Measurements from ENCODE around the gene ABITRAM. TPM values are rescaled to one million over a fixed set of nuclear protein-coding genes. Genes with fewer than 3 reads are reported as not detected.

Gene ABITRAM
- total RNA-seq, 1 experiment from 2014 or later, result 10.9 TPM

- Histone ChIP-seq H4K91ac (ENCODE audit: insufficient read length, low read depth, low read length) (no peak overlapping the region), H4K20me1 (ENCODE audit: control insufficient read depth, insufficient read depth, insufficient read length) (no peaks in the 10 kb centered on the region), H2AFZ (ENCODE audit: low read length) (no peak overlapping the region), H2BK5ac (ENCODE audit: insufficient read length, low read length) (no peak overlapping the region), H3K79me2 (ENCODE audit: insufficient read depth, low read length) (no peaks in the 10 kb centered on the region), H3K4ac (ENCODE audit: low read depth, low read length) (no peak overlapping the region), H3K4me1 (ENCODE audit: insufficient read depth, low read length) (no peaks in the 10 kb centered on the region), H4K8ac (replicated peaks; ENCODE audit: insufficient read length, low read depth, low read length) (no peak overlapping the region), H2BK15ac (ENCODE audit: low read depth, low read length) (no peak overlapping the region), H2AK5ac (ENCODE audit: insufficient read length, low read length) (no peak overlapping the region), H3K9ac (ENCODE audit: extremely low read depth, insufficient read length, low read length) (no peak overlapping the region), H3K23ac (ENCODE audit: insufficient read length, low read depth, low read length) (no peak overlapping the region), H3T11ph (ENCODE audit: low read length) (no peak overlapping the region), H2BK20ac (ENCODE audit: low read depth, low read length, poor library complexity, severe bottlenecking) (no peak overlapping the region), H3K14ac (ENCODE audit: insufficient read depth, low read length) (no peak overlapping the region), H2BK12ac (ENCODE audit: insufficient read length, low read depth, low read length) (no peak overlapping the region), H3K56ac (ENCODE audit: insufficient read length, low read depth, low read length) (no peak overlapping the region), H2BK120ac (ENCODE audit: low read depth, low read length, poor library complexity, severe bottlenecking) (no peak overlapping the region), H3K79me1 (ENCODE audit: insufficient read depth, low read depth, low read length, poor library complexity, severe bottlenecking) (no peaks in the 10 kb centered on the region), H3K27ac (ENCODE audit: insufficient read length, low read depth, low read length) (no peak overlapping the region), H3K18ac (ENCODE audit: insufficient read length, low read depth, low read length) (no peak overlapping the region), H3K27me3 (ENCODE audit: insufficient read depth, low read length) (no peaks in the 10 kb centered on the region), H3K23me2 (ENCODE audit: insufficient read length, low read depth, low read length, poor library complexity, severe bottlenecking) (no peaks in the 10 kb centered on the region), H4K5ac (ENCODE audit: insufficient read length, low read depth, low read length) (no peak overlapping the region), H3K9me3 (ENCODE audit: control insufficient read depth, low read depth, low read length) (no peaks in the 10 kb centered on the region), H3K4me2 (ENCODE audit: insufficient read depth, insufficient read length, low read length) (no peak overlapping the region)
- no peak for TF ChIP-seq CTCF (conservative IDR thresholded peaks at IDR 0.05)
- Mint-ChIP-seq H3K9me3 (no peaks in the 10 kb centered on the region), H3K4me1 (no peaks in the 10 kb centered on the region), H3K27ac (no peak overlapping the region), H3K36me3 (ENCODE audit: insufficient read depth in 1 of 3, low read depth in 3 of 3) (peaks cover 21 to 77% (median 51%) of the 10 kb centered on the region in 3 experiments; a peak in 6 of 7 replicates), H3K27me3 (ENCODE audit: low read depth) (no peaks in the 10 kb centered on the region), H3K4me3 (no peak overlapping the region)
- no peak for DNase-seq
Measured at GRCh38 chr9:108910402-108910801, 23.8 kb upstream of the ABITRAM start.
